ENCODE measurements around the gene CLASP1.

CLASP1 gene

GRCh38 chr2:121294881-121295840, 354.1 kb downstream of the CLASP1 start:
- Histone ChIP-seq H3K4me3 (no peak overlapping the region), H3K27ac (no peak overlapping the region)
- DNase-seq (ENCODE audit: low spot score) = no peak
- no peak for TF ChIP-seq CTCF (IDR thresholded peaks at IDR 0.05)

- no peak overlapping the region for H3K27ac ChIP-seq
These were observed 355.6 kb downstream of the CLASP1 start for GRCh38 chr2:121293450-121294325.

GRCh38 chr2:121291251-121291580, 358.0 kb downstream of the CLASP1 start:
- Histone ChIP-seq H3K27ac (no peak overlapping the region), H3K4me3 (no peak overlapping the region)
- TF ChIP-seq CTCF (IDR thresholded peaks at IDR 0.05) = no peak
- no peak for DNase-seq (ENCODE audit: low spot score)

More at GRCh38 chr2:121293450-121294325, 355.6 kb downstream of the CLASP1 start:
- DNase-seq (ENCODE audit: low spot score) = no peak
- H3K4me3 ChIP-seq = no peak overlapping the region
- no peak for TF ChIP-seq CTCF (IDR thresholded peaks at IDR 0.05)

GRCh38 chr2:121289271-121289670, 360.0 kb downstream of the CLASP1 start:
- Histone ChIP-seq H3K4me3 (no peak overlapping the region), H3K27ac (no peak overlapping the region)
- no peak for DNase-seq (ENCODE audit: low spot score)
- TF ChIP-seq CTCF (IDR thresholded peaks at IDR 0.05) = no peak

- DNase-seq (ENCODE audit: low spot score) = no peak
- TF ChIP-seq CTCF (IDR thresholded peaks at IDR 0.05) = no peak
- H3K4me3 ChIP-seq = no peak overlapping the region
- H3K27ac ChIP-seq = no peak overlapping the region
These were observed 360.6 kb downstream of the CLASP1 start for GRCh38 chr2:121288454-121289231.

GRCh38 chr2:121287956-121288355, 361.3 kb downstream of the CLASP1 start:
- H3K27ac ChIP-seq = no peak overlapping the region
- DNase-seq (ENCODE audit: low spot score) = no peak
- H3K4me3 ChIP-seq = no peak overlapping the region
- no peak for TF ChIP-seq CTCF (IDR thresholded peaks at IDR 0.05)

Measured in coronary artery (tissue), 2 donors.